SK-N-SH (cell line): ENCODE measurements around the gene PADI2. TPM values are rescaled to one million over a fixed set of nuclear protein-coding genes. Genes with fewer than 3 reads are reported as not detected.

ENCODE experiments used
- CTCF ChIA-PET: fragments of 300-600, 350-600 bp; formaldehyde crosslinking; extraction: SDS; loops from one replicate; lab custom pipeline; 2021; lab: Yijun Ruan, JAX
- POLR2A ChIA-PET: fragments of 350-600 bp; sonication (Branson Sonifier 250); formaldehyde crosslinking; extraction: SDS; loops from one replicate; lab custom pipeline; 2020; ENCODE audit warnings: antibody characterized with exemption, inconsistent platforms; lab: Yijun Ruan, JAX
- DNase-seq: peaks from one replicate; pipeline ENCODE4 v3.0.0; 2012
- H2AFZ ChIP-seq: fragments of 200-600 bp; sonication (generic); 2 replicates; pipeline ENCODE4 v1.8.1; 2016; ENCODE audit warnings: antibody characterized with exemption, mild to moderate bottlenecking, low read depth
- H3F3A ChIP-seq: fragments of 200-600 bp; sonication (generic); replicated peaks from 2 replicates; pipeline ENCODE3; 2016; ENCODE audit warnings: antibody characterized with exemption, mild to moderate bottlenecking; ENCODE audit not compliant: insufficient read depth
- H3K27ac ChIP-seq, 2 experiments: fragments of 200-500 bp in 1 of 2; fragments of 200-600 bp in 1 of 2; sonication (Bioruptor generic) in 1 of 2; sonication (generic), shearing (Covaris generic) in 1 of 2; 2 replicates each; pipeline versions ENCODE4 v1.5.1 to v1.6.1; 2014 to 2016; ENCODE audit warnings: low read depth in 2 of 2, inconsistent platforms in 1 of 2, low read length in 1 of 2, mild to moderate bottlenecking in 1 of 2, mixed read lengths in 1 of 2
- H3K27me3 ChIP-seq: fragments of 200-600 bp; sonication (generic), shearing (Covaris generic); 2 replicates; pipeline ENCODE4 v1.6.1; 2016; ENCODE audit warnings: mixed run types; ENCODE audit not compliant: insufficient read depth
- H3K36me3 ChIP-seq, 2 experiments: fragments of 200-500 bp in 1 of 2; fragments of 200-600 bp in 1 of 2; sonication (Bioruptor generic) in 1 of 2; sonication (generic) in 1 of 2; replicated peaks in 1 of 2; 2 replicates each; pipeline versions ENCODE3 to v1.5.1; 2014 to 2016; ENCODE audit warnings: low read length in 1 of 2, mild to moderate bottlenecking in 1 of 2; ENCODE audit not compliant: insufficient read depth in 2 of 2, control insufficient read depth in 1 of 2
- H3K4me1 ChIP-seq, 2 experiments: fragments of 200-500 bp in 1 of 2; fragments of 200-600 bp in 1 of 2; sonication (Bioruptor generic) in 1 of 2; sonication (generic), shearing (Covaris generic) in 1 of 2; 2 replicates each; pipeline versions ENCODE4 v1.5.1 to v1.6.1; 2014 to 2016; ENCODE audit warnings: low read depth in 1 of 2, low read length in 1 of 2, mixed run types in 1 of 2; ENCODE audit not compliant: insufficient read depth in 2 of 2, control insufficient read depth in 1 of 2
- H3K4me2 ChIP-seq: fragments of 200-600 bp; sonication (generic), shearing (Covaris generic); 2 replicates; pipeline ENCODE4 v1.6.1; 2017; ENCODE audit warnings: mixed run types
- H3K4me3 ChIP-seq, 2 experiments: fragments of 200-500 bp in 1 of 2; fragments of 200-600 bp in 1 of 2; sonication (Bioruptor generic) in 1 of 2; sonication (generic), shearing (Covaris generic) in 1 of 2; 2 replicates each; pipeline versions ENCODE4 v1.5.1 to v1.8.1; 2014 to 2016; ENCODE audit warnings: low read depth in 2 of 2, inconsistent platforms in 1 of 2, low read length in 1 of 2, mild to moderate bottlenecking in 1 of 2, mixed read lengths in 1 of 2, moderate library complexity in 1 of 2
- H3K79me2 ChIP-seq: fragments of 200-600 bp; sonication (generic); 2 replicates; pipeline ENCODE4 v1.8.1; 2017; ENCODE audit warnings: mild to moderate bottlenecking; ENCODE audit not compliant: insufficient read depth
- H3K9ac ChIP-seq: fragments of 200-600 bp; sonication (generic); 2 replicates; pipeline ENCODE4 v1.6.1; 2017; ENCODE audit warnings: mixed run types
- H3K9me2 ChIP-seq: fragments of 200-600 bp; sonication (generic); 2 replicates; pipeline ENCODE4 v1.6.1; 2017; ENCODE audit warnings: mixed run types
- H3K9me3 ChIP-seq: fragments of 200-600 bp; sonication (generic); 2 replicates; pipeline ENCODE4 v1.6.1; 2017; ENCODE audit warnings: mixed run types, mild to moderate bottlenecking, moderate library complexity
- H4K20me1 ChIP-seq: fragments of 200-600 bp; sonication (generic); 2 replicates; pipeline ENCODE4 v1.6.1; 2017; ENCODE audit warnings: mild to moderate bottlenecking, mixed run types; ENCODE audit not compliant: insufficient read depth
- CHD2 ChIP-seq: fragments of 150-350 bp; IDR thresholded peaks from 2 replicates; pipeline ENCODE4 v1.6.1; 2018; ENCODE audit warnings: low read length; ENCODE audit not compliant: partially characterized antibody
- ELF1 ChIP-seq: IDR thresholded peaks from 2 replicates; pipeline ENCODE4 v1.4.0; 2012
- EP300 ChIP-seq, 2 experiments: IDR thresholded peaks; 2 replicates each; pipeline versions ENCODE4 v1.4.0 to v1.6.1; 2012; ENCODE audit warnings: borderline replicate concordance in 1 of 2, low read depth in 1 of 2, low read length in 1 of 2
- EZH2phosphoT487 ChIP-seq: fragments of 200-600 bp; sonication (generic); IDR thresholded peaks from 2 replicates; pipeline ENCODE4 v1.6.1; 2017; ENCODE audit warnings: low read depth, mixed run types, mild to moderate bottlenecking, antibody characterized with exemption, moderate library complexity, borderline replicate concordance
- FOSL2 ChIP-seq: IDR thresholded peaks from 2 replicates; pipeline ENCODE4 v1.4.0; 2012; ENCODE audit warnings: low read depth, mild to moderate bottlenecking, moderate library complexity, borderline replicate concordance
- FOXM1 ChIP-seq: IDR thresholded peaks from 2 replicates; pipeline ENCODE4 v1.4.0; 2012; ENCODE audit warnings: low read depth, mild to moderate bottlenecking
- GATA2 ChIP-seq: sonication (generic); formaldehyde crosslinking; IDR thresholded peaks from 2 replicates; pipeline ENCODE4 v1.5.0; 2020; ENCODE audit warnings: mild to moderate bottlenecking, missing genetic modification reagents
- MEF2A ChIP-seq: IDR thresholded peaks from 2 replicates; pipeline ENCODE4 v1.4.0; 2012; ENCODE audit warnings: low read depth, borderline replicate concordance
- MXI1 ChIP-seq: IDR thresholded peaks from 2 replicates; pipeline ENCODE4 v1.6.1; 2012; ENCODE audit warnings: mild to moderate bottlenecking, low read depth, low read length, improper control_type of control experiment
- NFIC ChIP-seq: IDR thresholded peaks from 2 replicates; pipeline ENCODE4 v1.4.0; 2012; ENCODE audit warnings: borderline replicate concordance
- RAD21 ChIP-seq: IDR thresholded peaks from 2 replicates; pipeline ENCODE4 v1.6.1; 2012; ENCODE audit warnings: mild to moderate bottlenecking, low read length
- RXRA ChIP-seq: IDR thresholded peaks from 2 replicates; pipeline ENCODE4 v1.4.0; 2012; ENCODE audit warnings: low read depth, mild to moderate bottlenecking, borderline replicate concordance
- SIN3A ChIP-seq: IDR thresholded peaks from 2 replicates; pipeline ENCODE4 v1.6.1; 2012; ENCODE audit warnings: low read depth, mild to moderate bottlenecking, low read length, moderate library complexity, borderline replicate concordance
- TAF1 ChIP-seq: IDR thresholded peaks from 2 replicates; pipeline ENCODE4 v1.6.1; 2012; ENCODE audit warnings: low read depth, mild to moderate bottlenecking, low read length, moderate library complexity, borderline replicate concordance
- TCF12 ChIP-seq: IDR thresholded peaks from 2 replicates; pipeline ENCODE4 v1.4.0; 2012
- YY1 ChIP-seq: IDR thresholded peaks from 2 replicates; pipeline ENCODE4 v1.4.0; 2012; ENCODE audit warnings: low read depth, mild to moderate bottlenecking
- WGBS: methylation state at CpG from one replicate; pipeline ENCODE4 v1.1.6; 2017; ENCODE audit warnings: low lambda C conversion rate; 5-methylcytosine and 5-hydroxymethylcytosine counted together
- polyA plus RNA-seq, 3 experiments: library from polyadenylated mRNA; depleted of rRNA; stranded (reverse); fragments of >200 nt; gene quantifications; 2 replicates each; pipeline ENCODE4 v1.2.3, GENCODE V29; 2012
- TF ChIP-seq, protein P1 (sequence below): IDR thresholded peaks from 2 replicates; pipeline ENCODE4; 2012
- TF ChIP-seq, protein P2 (sequence below): fragments of 150-350 bp; IDR thresholded peaks from 2 replicates; pipeline ENCODE4 v1.6.1; 2017; ENCODE audit warnings: antibody characterized with exemption, low read length, low read depth, borderline replicate concordance

Gene PADI2
- polyA plus RNA-seq, 1 of the 3 experiments (the other 2 are of a cell fraction) = 0.58 TPM

GRCh38 chr1:17089506-17089905 lies 29.7 kb downstream of the PADI2 start (continued):
- TF ChIP-seq, protein P1, sequence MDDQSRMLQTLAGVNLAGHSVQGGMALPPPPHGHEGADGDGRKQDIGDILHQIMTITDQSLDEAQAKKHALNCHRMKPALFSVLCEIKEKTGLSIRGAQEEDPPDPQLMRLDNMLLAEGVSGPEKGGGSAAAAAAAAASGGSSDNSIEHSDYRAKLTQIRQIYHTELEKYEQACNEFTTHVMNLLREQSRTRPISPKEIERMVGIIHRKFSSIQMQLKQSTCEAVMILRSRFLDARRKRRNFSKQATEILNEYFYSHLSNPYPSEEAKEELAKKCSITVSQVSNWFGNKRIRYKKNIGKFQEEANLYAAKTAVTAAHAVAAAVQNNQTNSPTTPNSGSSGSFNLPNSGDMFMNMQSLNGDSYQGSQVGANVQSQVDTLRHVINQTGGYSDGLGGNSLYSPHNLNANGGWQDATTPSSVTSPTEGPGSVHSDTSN = no peak
- TF ChIP-seq RXRA = no peak
- no peak for TF ChIP-seq CHD2
- TF ChIP-seq FOSL2 = no peak
- TF ChIP-seq RAD21 = no peak
- TF ChIP-seq NFIC = no peak
- TF ChIP-seq TCF12 = no peak
- TF ChIP-seq ELF1 = no peak
- no peak for TF ChIP-seq TAF1

DNA sequence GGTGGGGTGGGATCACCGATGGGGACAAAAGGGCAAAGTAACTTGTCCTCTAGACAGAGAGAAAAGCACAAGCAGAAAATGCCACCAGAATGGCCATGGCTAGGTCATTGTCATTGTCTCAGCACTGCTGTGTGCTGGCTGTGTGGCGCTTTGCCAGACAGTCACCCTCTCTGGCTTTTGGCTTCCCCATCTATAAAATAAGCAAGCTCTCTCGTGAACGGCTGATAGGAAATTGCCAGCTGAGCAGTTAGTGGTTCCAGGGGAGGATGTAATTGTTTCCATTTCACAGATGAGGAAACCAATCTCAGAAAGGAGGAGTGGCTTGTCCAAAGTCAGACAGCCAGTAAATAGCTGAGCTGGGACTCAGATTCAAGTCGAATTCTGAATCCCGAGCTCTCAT lies 32.5 kb downstream of the PADI2 start:
- Histone ChIP-seq H3K9ac (no peak overlapping the region), H3F3A (no peaks in the 10 kb centered on the region), H3K36me3 (no peaks in the 10 kb centered on the region), H3K9me2 (no peaks in the 10 kb centered on the region), H3K27me3 (no peaks in the 10 kb centered on the region; the same call in 1 of the 2 replicates), H3K27ac (no peak overlapping the region), H3K79me2 (no peaks in the 10 kb centered on the region), H2AFZ (no peak overlapping the region), H3K9me3 (no peaks in the 10 kb centered on the region), H3K4me2 (no peak overlapping the region), H4K20me1 (no peaks in the 10 kb centered on the region), H3K4me3 (no peak overlapping the region), H3K4me1 (no peaks in the 10 kb centered on the region)
- DNase-seq = no peak
- TF ChIP-seq, protein P1 = no peak
- TF ChIP-seq MXI1 (no peak), SIN3A (no peak), MEF2A (no peak), EP300 (IDR thresholded peaks at IDR 0.05; ENCODE audit: borderline replicate concordance in 1 of 2, low read depth in 1 of 2, low read length in 1 of 2) (no peak), FOXM1 (no peak), GATA2 (no peak)
- POLR2A ChIA-PET = no interaction called here
- WGBS = 83% methylated on average over 6 of the region's 6 CpGs
- CTCF ChIA-PET = interaction anchor here (1.3 to 1.7 kb wide), 2 partner anchors 39 to 187 kb away, joined by 4 to 5 read pairs; no protein-coding TSS in a partner anchor

DNA sequence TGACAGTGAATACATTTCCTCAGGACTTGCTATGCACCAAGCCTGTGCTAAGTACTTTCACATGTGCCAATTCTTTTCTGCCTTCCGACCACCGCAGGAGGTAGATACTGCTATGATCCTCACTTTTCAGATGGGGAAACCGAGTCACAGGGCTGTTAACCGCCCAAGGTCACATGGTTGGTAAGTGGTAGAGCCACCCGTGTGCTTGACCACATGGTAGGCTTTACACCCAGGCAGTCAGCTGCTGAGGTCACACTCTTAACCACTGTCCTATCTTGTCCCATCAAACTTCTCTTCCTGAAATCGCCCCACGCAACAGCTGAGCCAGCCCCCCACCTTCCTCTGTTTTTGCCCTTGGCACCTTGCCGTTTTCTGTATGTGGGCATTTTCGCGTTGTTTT lies 34.5 kb downstream of the PADI2 start:
- Histone ChIP-seq H3K4me2 (no peak overlapping the region), H3K4me3 (no peak overlapping the region), H3K4me1 (no peaks in the 10 kb centered on the region), H3K27me3 (no peaks in the 10 kb centered on the region; the same call in 1 of the 2 replicates), H3K79me2 (no peaks in the 10 kb centered on the region), H3K27ac (no peak overlapping the region), H3K36me3 (no peaks in the 10 kb centered on the region), H3K9me3 (no peaks in the 10 kb centered on the region), H3K9ac (no peak overlapping the region), H3K9me2 (no peaks in the 10 kb centered on the region), H2AFZ (no peak overlapping the region), H3F3A (no peaks in the 10 kb centered on the region), H4K20me1 (no peaks in the 10 kb centered on the region)
- ChIA-PET CTCF (no interaction called here), POLR2A (no interaction called here)
- 52% methylated on average over 10 of the region's 10 CpGs for WGBS
- no peak for DNase-seq
- TF ChIP-seq EZH2phosphoT487 (no peak), GATA2 (no peak), CHD2 (no peak), YY1 (no peak)
- TF ChIP-seq, protein P2, sequence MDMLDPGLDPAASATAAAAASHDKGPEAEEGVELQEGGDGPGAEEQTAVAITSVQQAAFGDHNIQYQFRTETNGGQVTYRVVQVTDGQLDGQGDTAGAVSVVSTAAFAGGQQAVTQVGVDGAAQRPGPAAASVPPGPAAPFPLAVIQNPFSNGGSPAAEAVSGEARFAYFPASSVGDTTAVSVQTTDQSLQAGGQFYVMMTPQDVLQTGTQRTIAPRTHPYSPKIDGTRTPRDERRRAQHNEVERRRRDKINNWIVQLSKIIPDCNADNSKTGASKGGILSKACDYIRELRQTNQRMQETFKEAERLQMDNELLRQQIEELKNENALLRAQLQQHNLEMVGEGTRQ = no peak
